H1 (cell line): Measurements from ENCODE around the gene FTHL17. TPM values are rescaled to one million over a fixed set of nuclear protein-coding genes. Genes with fewer than 3 reads are reported as not detected.

ENCODE experiments used
- CEBPB ChIP-seq: IDR thresholded peaks from 2 replicates; pipeline ENCODE4 v1.6.1; 2012; ENCODE audit warnings: low read depth, low read length
- polyA plus RNA-seq, 7 experiments: library from polyadenylated mRNA; depleted of rRNA in 3 of 7; stranded (reverse) in 5 of 7; unstranded in 2 of 7; fragments of >200 nt in 5 of 7; fragments of 200-250 nt in 2 of 7; gene quantifications; 1 replicate in 5 of 7; 2 replicates in 1 of 7; 4 replicates in 1 of 7; pipeline versions ENCODE4 v1.2.1 to v1.2.3, GENCODE V29; 2011 to 2013; ENCODE audit warnings: missing spikeins in 2 of 7, mixed read lengths in 2 of 7
- total RNA-seq: library from RNA; stranded (reverse); fragmentation: NEBNext Ultra II Directional; extraction: Animal tissue kit (Norgen Biotek cat#: 25700); gene quantifications from 2 replicates; pipeline ENCODE4 v1.2.1, GENCODE V29; 2021
- TF ChIP-seq, protein P1 (sequence below): fragments of 300-600 bp; sonication (generic); IDR thresholded peaks from 2 replicates; pipeline ENCODE4 v1.7.1; 2012; ENCODE audit warnings: low read length, moderate library complexity, mild to moderate bottlenecking, inconsistent platforms; ENCODE audit not compliant: insufficient replicate concordance

FTHL17 gene
- total and polyA plus RNA-seq, 2 of the 8 experiments (the other 6 are each of a cell fraction or from before 2014, with no cell fraction given): not detected

DNA sequence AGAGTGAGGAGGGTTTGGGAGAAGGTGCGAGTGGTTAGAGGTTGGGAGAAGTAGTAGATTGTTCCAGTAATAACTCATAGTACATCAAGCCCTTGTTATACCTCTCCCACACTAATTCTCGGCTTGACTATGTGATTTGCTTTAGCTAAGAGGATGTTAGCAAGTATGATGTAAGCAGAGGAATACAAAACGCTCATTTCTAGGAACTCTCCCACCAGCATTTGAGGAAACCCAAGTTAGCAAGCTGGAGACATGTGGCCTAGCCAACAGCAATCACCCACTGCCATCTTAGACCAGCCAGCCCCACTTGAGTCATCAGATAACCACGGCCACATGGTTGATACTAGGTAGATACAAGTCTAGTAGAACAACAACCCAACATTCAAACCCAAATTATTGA is 14.2 kb downstream of the FTHL17 start (continued):
- TF ChIP-seq, protein P1, sequence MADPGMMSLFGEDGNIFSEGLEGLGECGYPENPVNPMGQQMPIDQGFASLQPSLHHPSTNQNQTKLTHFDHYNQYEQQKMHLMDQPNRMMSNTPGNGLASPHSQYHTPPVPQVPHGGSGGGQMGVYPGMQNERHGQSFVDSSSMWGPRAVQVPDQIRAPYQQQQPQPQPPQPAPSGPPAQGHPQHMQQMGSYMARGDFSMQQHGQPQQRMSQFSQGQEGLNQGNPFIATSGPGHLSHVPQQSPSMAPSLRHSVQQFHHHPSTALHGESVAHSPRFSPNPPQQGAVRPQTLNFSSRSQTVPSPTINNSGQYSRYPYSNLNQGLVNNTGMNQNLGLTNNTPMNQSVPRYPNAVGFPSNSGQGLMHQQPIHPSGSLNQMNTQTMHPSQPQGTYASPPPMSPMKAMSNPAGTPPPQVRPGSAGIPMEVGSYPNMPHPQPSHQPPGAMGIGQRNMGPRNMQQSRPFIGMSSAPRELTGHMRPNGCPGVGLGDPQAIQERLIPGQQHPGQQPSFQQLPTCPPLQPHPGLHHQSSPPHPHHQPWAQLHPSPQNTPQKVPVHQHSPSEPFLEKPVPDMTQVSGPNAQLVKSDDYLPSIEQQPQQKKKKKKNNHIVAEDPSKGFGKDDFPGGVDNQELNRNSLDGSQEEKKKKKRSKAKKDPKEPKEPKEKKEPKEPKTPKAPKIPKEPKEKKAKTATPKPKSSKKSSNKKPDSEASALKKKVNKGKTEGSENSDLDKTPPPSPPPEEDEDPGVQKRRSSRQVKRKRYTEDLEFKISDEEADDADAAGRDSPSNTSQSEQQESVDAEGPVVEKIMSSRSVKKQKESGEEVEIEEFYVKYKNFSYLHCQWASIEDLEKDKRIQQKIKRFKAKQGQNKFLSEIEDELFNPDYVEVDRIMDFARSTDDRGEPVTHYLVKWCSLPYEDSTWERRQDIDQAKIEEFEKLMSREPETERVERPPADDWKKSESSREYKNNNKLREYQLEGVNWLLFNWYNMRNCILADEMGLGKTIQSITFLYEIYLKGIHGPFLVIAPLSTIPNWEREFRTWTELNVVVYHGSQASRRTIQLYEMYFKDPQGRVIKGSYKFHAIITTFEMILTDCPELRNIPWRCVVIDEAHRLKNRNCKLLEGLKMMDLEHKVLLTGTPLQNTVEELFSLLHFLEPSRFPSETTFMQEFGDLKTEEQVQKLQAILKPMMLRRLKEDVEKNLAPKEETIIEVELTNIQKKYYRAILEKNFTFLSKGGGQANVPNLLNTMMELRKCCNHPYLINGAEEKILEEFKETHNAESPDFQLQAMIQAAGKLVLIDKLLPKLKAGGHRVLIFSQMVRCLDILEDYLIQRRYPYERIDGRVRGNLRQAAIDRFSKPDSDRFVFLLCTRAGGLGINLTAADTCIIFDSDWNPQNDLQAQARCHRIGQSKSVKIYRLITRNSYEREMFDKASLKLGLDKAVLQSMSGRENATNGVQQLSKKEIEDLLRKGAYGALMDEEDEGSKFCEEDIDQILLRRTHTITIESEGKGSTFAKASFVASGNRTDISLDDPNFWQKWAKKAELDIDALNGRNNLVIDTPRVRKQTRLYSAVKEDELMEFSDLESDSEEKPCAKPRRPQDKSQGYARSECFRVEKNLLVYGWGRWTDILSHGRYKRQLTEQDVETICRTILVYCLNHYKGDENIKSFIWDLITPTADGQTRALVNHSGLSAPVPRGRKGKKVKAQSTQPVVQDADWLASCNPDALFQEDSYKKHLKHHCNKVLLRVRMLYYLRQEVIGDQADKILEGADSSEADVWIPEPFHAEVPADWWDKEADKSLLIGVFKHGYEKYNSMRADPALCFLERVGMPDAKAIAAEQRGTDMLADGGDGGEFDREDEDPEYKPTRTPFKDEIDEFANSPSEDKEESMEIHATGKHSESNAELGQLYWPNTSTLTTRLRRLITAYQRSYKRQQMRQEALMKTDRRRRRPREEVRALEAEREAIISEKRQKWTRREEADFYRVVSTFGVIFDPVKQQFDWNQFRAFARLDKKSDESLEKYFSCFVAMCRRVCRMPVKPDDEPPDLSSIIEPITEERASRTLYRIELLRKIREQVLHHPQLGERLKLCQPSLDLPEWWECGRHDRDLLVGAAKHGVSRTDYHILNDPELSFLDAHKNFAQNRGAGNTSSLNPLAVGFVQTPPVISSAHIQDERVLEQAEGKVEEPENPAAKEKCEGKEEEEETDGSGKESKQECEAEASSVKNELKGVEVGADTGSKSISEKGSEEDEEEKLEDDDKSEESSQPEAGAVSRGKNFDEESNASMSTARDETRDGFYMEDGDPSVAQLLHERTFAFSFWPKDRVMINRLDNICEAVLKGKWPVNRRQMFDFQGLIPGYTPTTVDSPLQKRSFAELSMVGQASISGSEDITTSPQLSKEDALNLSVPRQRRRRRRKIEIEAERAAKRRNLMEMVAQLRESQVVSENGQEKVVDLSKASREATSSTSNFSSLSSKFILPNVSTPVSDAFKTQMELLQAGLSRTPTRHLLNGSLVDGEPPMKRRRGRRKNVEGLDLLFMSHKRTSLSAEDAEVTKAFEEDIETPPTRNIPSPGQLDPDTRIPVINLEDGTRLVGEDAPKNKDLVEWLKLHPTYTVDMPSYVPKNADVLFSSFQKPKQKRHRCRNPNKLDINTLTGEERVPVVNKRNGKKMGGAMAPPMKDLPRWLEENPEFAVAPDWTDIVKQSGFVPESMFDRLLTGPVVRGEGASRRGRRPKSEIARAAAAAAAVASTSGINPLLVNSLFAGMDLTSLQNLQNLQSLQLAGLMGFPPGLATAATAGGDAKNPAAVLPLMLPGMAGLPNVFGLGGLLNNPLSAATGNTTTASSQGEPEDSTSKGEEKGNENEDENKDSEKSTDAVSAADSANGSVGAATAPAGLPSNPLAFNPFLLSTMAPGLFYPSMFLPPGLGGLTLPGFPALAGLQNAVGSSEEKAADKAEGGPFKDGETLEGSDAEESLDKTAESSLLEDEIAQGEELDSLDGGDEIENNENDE: no peak
- no peak for TF ChIP-seq CEBPB
